Hippocampal formation (tissue), 2 donors: ENCODE results near the gene RPS17.
"Not testable (repeated sequence)": the region's sequence is repeated elsewhere in the genome, so short reads cannot be mapped to it uniquely, and the experiment has no call there.

ENCODE experiments used
- DNase-seq, 2 donors: peaks; one replicate each; lab custom pipeline; 2025; lab: John Stamatoyannopoulos, UW

The RPS17 gene

DNA sequence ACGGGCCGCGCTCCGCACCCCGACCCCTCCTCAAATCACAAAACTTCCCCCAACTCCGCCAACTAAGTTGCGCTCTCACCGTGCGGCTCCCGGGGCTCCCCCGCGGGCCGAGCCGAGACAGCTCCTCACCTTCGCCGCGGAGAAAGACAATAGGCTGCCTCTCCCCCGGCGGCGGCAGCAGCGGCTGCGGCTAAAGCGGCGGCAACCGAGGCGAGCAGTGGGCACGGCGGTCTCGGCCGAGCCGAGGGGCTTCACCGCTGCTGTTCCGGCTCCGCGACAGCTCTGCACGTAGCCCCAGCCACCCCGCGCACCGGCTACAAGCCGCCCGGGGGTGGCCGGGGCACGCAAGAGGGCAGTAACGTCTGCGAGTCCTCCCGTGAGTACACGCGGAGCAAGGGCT, 26.7 kb downstream of the RPS17 start:
- not testable (repeated sequence) for DNase-seq

DNA sequence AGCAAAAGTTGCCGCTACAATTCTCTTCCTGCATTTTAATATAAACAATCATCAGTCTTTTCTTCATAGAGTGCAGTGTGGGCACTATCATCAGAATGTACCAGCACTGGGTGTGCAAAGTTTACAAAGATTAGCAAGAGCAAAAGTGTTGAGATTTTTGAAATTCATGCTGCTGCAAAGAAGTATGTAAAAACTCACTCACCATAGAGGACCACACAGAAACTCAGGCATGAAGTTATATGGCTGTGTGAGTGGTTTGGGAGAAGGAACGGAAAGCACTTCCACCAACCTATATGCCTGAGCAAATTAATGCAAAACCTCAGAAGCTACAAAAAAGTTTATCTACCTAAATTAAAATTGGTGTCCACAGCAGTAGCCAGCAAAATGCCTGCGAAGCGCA, 32.6 kb downstream of the RPS17 start:
- DNase-seq = not testable (repeated sequence)

DNA sequence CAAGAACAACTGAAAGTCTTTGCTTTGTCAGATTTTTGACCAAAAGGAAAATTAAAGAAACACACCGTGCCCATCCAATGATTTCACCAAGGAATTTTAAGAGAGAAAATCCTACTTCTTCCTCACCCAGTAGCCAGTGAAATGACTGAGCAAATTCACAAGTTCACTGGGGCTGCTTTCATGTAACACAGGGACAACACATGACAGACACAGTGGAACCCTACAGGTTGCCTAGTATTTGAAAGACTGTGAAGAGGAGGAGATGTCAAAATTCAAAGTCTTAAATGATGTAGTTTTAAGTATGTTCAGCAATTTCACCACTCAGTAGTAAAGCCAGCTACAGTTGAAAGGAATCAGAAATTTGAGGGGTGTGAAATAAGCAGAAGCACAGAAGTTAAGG, 33.2 kb downstream of the RPS17 start:
- DNase-seq = not testable (repeated sequence)

DNA sequence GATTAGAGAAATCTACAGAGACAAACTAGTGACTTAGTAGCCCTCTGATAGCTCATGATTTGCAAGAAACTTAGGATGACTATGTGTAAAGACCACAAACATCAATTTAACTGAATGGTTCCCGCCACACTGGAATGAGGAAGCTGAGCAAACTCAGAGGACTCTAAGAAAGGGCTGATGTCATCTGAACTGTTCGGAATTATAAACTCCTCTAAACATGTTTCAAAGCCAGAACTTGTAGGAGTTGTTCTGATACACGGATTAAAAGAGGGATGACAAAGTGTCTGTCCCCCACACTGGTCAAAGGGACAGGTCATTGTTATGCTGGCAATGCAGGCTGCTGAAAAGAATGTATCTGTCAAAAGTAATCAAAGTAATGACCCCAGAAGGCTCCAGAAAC, 34.4 kb downstream of the RPS17 start:
- not testable (repeated sequence) for DNase-seq

DNA sequence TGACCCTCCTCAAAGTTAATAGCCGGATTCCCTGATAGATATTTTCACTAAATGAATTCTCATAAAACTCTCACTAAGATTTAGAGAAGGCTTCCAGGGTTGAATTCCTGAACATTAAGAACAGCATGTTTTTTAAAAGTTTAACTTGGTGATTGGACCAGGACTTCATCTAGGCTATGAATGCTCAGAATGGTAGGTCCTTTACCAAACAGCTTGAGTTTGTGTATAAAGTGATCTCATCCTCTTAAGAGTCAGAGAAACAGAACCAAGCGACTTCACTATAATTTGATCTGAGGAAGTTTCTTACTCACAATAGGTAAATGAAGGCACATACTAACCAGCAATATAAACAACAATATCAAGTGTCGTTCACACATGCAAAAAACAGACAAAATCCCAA, 36.2 kb downstream of the RPS17 start:
- DNase-seq = not testable (repeated sequence)

DNA sequence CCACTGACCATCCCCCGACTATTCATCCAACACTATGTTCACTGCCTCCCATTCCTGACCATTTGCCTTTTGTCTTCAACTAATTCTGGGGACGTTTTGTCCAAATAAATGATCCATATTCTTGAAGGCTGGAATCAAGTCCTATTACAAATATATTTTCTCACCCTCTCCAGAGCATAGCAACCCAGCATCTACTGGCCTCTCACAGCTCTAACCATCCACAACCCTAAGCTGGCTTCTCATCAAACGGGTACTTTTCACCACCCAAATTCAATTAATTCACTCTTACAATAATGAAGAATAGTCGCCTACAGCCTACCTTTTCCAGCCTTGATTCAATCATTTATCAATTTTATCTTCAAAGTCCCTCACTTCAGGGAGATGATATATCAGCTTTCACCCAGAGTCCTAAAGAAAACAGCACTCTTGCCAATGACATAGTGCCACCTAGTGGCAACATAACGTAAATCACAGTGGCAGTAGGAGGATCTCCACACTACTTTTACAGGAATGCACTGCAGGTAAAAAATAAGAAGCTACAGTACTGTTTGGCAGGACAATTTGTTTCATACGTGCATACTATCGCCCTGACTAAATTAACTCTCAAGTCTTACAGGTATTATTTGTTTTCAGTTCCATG, 37.4 kb downstream of the RPS17 start:
- DNase-seq = not testable (repeated sequence)

DNA sequence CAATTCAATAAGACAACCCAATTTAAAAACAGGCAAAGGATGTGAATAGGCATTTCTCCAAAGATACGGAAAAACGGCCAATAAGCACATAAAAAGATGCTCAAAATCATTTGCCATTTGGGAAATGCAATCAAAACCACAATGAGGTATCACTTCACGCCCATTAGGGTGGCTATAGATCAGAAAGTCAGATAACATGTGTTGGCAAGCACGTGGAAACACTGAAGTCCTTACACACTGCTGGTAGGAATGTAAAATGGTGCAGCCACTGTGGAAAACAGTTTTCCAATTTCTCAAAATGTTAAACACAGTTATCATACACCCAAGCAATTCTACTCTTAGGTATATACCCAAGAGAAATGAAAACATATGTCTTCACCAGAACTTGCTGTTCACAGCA, 39.5 kb downstream of the RPS17 start:
- DNase-seq = not testable (repeated sequence)

DNA sequence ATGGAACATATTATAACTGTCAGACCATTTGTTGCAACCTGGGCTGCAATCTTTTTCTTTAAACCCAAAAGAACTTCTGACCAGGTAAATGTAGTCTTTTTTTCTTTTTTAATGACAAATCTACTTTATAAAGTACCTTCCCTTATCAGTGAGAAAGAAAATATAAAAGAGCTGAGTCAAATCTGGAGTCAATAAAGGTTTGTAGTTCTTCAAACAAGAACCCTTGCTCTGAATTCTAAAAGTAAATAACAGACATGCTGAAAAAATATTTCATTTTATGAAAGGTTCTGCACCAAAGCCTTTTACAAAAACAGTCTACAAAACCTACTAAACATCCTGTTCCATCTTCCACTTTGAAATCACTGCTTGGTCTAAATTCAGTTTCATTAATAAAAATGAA, 42.3 kb downstream of the RPS17 start:
- not testable (repeated sequence) for DNase-seq

DNA sequence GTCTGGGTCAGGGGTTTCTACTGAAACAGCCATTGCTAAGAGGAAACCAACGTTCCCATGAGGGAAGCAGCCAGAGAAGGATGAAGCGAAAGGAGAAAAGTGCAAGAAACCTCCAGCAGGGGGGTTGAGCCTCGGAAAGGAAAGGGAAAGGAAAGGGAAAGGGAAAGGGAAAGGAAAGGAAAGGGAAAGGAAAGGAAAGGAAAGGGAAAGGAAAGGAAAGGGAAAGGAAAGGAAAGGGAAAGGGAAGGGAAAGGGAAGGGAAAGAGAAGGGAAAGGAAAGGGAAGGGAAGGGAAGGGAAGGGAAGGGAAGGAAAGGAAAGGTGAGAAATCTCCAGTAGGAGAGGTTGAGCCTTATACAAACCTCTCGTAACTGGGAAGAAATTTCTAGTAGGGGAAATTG, 52.0 kb downstream of the RPS17 start:
- not testable (repeated sequence) for DNase-seq

DNA sequence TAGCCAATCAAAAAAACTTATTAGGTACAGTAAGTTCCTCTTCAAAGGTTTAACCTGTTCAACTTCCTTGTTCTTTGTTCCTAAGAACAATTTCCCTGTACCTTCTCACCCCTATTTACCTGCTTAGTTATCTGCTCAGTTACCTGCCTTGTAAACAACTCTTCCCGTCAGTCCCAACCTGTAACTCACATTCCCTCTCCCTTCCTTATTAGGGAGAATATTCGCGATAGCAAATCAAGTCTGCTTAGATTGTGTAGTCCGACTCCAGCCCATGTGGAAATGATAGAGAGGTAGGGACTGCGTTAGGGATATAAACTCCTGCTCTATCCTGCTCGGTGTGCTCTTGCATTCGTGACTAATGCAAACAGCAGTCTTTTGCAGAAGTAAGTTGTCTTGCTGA, 53.2 kb downstream of the RPS17 start:
- not testable (repeated sequence) for DNase-seq
